Gastroesophageal sphincter (tissue), 4 donors: ENCODE data around the gene CFAP69. TPM values are rescaled to one million over a fixed set of nuclear protein-coding genes. Genes with fewer than 3 reads are reported as not detected.

ENCODE experiments used
- ATAC-seq: fragments of 150-250 bp; one replicate; pipeline ENCODE4 v1.9.1; 2016; ENCODE audit warnings: mild to moderate bottlenecking, moderate library complexity
- H3K27ac ChIP-seq, 4 donors: fragments of 200-600 bp; sonication (generic) in 3 of 4; 1 replicate in 3 of 4; 2 replicates in 1 of 4; pipeline ENCODE4 v1.5.1; 2016 to 2019
- H3K27me3 ChIP-seq: fragments of 200-600 bp; sonication (generic); one replicate; pipeline ENCODE4 v1.5.1; 2019
- H3K36me3 ChIP-seq, 2 donors: fragments of 200-600 bp; sonication (generic); one replicate each; pipeline ENCODE4 v1.5.1; 2019; ENCODE audit warnings: control low read depth in 1 of 2
- H3K4me1 ChIP-seq, 3 donors: fragments of 200-600 bp; sonication (generic); 1 replicate in 2 of 3; 2 replicates in 1 of 3; pipeline ENCODE4 v1.5.1; 2016 to 2019; ENCODE audit warnings: control low read depth in 2 of 3
- H3K4me3 ChIP-seq, 2 donors: fragments of 200-600 bp; sonication (generic); one replicate each; pipeline ENCODE4 v1.5.1; 2019; ENCODE audit warnings: mild to moderate bottlenecking in 1 of 2, moderate library complexity in 1 of 2
- H3K9me3 ChIP-seq, 3 donors: fragments of 200-600 bp; sonication (generic); one replicate each; pipeline ENCODE4 v1.5.1; 2017 to 2019; ENCODE audit warnings: control low read depth in 2 of 3
- CTCF ChIP-seq, 4 experiments: fragments of 200-600 bp in 2 of 4; fragments of 450-650 bp in 2 of 4; sonication (generic) in 1 of 4; IDR thresholded peaks; one replicate each; pipeline ENCODE4 v1.5.1; 2017 to 2019; ENCODE audit warnings: antibody characterized with exemption in 4 of 4, mild to moderate bottlenecking in 2 of 4, moderate library complexity in 2 of 4
- EP300 ChIP-seq: sonication (generic); formaldehyde crosslinking; IDR thresholded peaks from one replicate; pipeline ENCODE4 v1.6.1; 2017; ENCODE audit warnings: antibody characterized with exemption, mild to moderate bottlenecking
- POLR2A ChIP-seq, 2 donors: fragments of 450-650 bp; IDR thresholded peaks; one replicate each; pipeline ENCODE4 v1.6.1; 2017; ENCODE audit warnings: antibody characterized with exemption in 2 of 2, mild to moderate bottlenecking in 2 of 2, moderate library complexity in 1 of 2
- POLR2AphosphoS5 ChIP-seq: sonication (generic); formaldehyde crosslinking; IDR thresholded peaks from one replicate; pipeline ENCODE4 v1.6.1; 2017; ENCODE audit warnings: antibody characterized with exemption
- WGBS, 2 donors: methylation state at CpG; one replicate each; pipeline ENCODE4 v1.1.5; 2018; ENCODE audit warnings: low coverage in 1 of 2; 5-methylcytosine and 5-hydroxymethylcytosine counted together
- total RNA-seq, 4 donors: library from RNA; depleted of rRNA; stranded (reverse); fragments of >200 nt; gene quantifications; one replicate each; pipeline ENCODE4 v1.1.0, GENCODE V29; 2016

The CFAP69 gene
- total RNA-seq, 4 donors from 2014 or later: 6.1 to 11.5 (median 7.2) TPM

- no peak for ATAC-seq
- 76 to 83% methylated on average over 1 to 3 of the region's 3 CpGs for WGBS, 2 donors
- H3K27ac ChIP-seq: no peak overlapping the region
These were observed 2.4 kb upstream of the CFAP69 start for GRCh38 chr7:90242369-90243168.

GRCh38 chr7:90243556-90243955, 1.4 kb upstream of the CFAP69 start:
- TF ChIP-seq EP300 (no peak), POLR2AphosphoS5 (no peak), CTCF (IDR thresholded peaks at IDR 0.05) (no peak), POLR2A (IDR thresholded peaks at IDR 0.05) (no peak)
- WGBS, 2 donors: 25 to 50% methylated on average over 1 of the region's 1 CpG

More at GRCh38 chr7:90242369-90243168, 2.4 kb upstream of the CFAP69 start:
- Histone ChIP-seq H3K9me3 (no peaks in the 10 kb centered on the region), H3K36me3 (peaks cover 0 to 4% of the 10 kb centered on the region in 2 donors), H3K4me3 (no peak overlapping the region), H3K27me3 (no peaks in the 10 kb centered on the region), H3K4me1 (peaks cover 0 to 22% (median 5%) of the 10 kb centered on the region in 3 donors)
- TF ChIP-seq POLR2AphosphoS5 (no peak), CTCF (IDR thresholded peaks at IDR 0.05) (no peak), EP300 (no peak), POLR2A (IDR thresholded peaks at IDR 0.05) (no peak)

GRCh38 chr7:90244565-90244908, 437 bp upstream of the CFAP69 start:
- no peak for TF ChIP-seq POLR2A (IDR thresholded peaks at IDR 0.05)
- no peak for TF ChIP-seq EP300
- no peak for TF ChIP-seq CTCF (IDR thresholded peaks at IDR 0.05)
- no peak for TF ChIP-seq POLR2AphosphoS5
- Histone ChIP-seq H3K4me3 (peak overlapping the region; percentile 68 to 73), H3K36me3 (no peaks in the 10 kb centered on the region), H3K27me3 (no peaks in the 10 kb centered on the region), H3K9me3 (no peaks in the 10 kb centered on the region), H3K27ac (peak overlapping the region in 2 of 4 donors; percentile 56 to 71), H3K4me1 (peaks cover 0 to 22% (median 5%) of the 10 kb centered on the region in 3 donors)
- 1 to 6% methylated on average over 6 of the region's 6 CpGs for WGBS, 2 donors
- no peak for ATAC-seq

More at GRCh38 chr7:90243556-90243955, 1.4 kb upstream of the CFAP69 start:
- no peaks in the 10 kb centered on the region for H3K36me3 ChIP-seq
- H3K9me3 ChIP-seq: no peaks in the 10 kb centered on the region
- H3K4me1 ChIP-seq: peaks cover 0 to 22% (median 5%) of the 10 kb centered on the region in 3 donors
- H3K27ac ChIP-seq: no peak overlapping the region
- no peak for ATAC-seq
- no peak overlapping the region for H3K4me3 ChIP-seq
- H3K27me3 ChIP-seq: no peaks in the 10 kb centered on the region

- ATAC-seq: peak; percentile 40
- peak overlapping the region in 1 of 2 donors; percentile 73 for H3K4me3 ChIP-seq
- peak overlapping the region in 1 of 4 donors; percentile 71 for H3K27ac ChIP-seq
These were observed 1.2 kb downstream of the CFAP69 start for GRCh38 chr7:90246171-90246570.

More at GRCh38 chr7:90246171-90246570, 1.2 kb downstream of the CFAP69 start:
- 30 to 31% methylated on average over 6 to 7 of the region's 9 CpGs for WGBS, 2 donors
- no peak for TF ChIP-seq CTCF (IDR thresholded peaks at IDR 0.05)
- no peak for TF ChIP-seq EP300
- TF ChIP-seq POLR2AphosphoS5: no peak
- no peak for TF ChIP-seq POLR2A (IDR thresholded peaks at IDR 0.05)
- Histone ChIP-seq H3K36me3 (no peaks in the 10 kb centered on the region), H3K27me3 (no peaks in the 10 kb centered on the region), H3K4me1 (peaks cover 4 to 32% (median 5%) of the 10 kb centered on the region in 3 donors), H3K9me3 (no peaks in the 10 kb centered on the region)
